BLaER1 (cell line): ENCODE measurements around the gene ZNF593OS.

Experiments used
- H3K27ac ChIP-seq: shearing (Covaris generic); formaldehyde crosslinking; 2 replicates; pipeline ENCODE4 v1.8.1; 2022
- H3K27me3 ChIP-seq: shearing (Covaris generic); formaldehyde crosslinking; 2 replicates; pipeline ENCODE4 v1.8.1; 2022
- H3K36me3 ChIP-seq: shearing (Covaris generic); formaldehyde crosslinking; 2 replicates; pipeline ENCODE4 v1.8.1; 2022
- H3K4me1 ChIP-seq: shearing (Covaris generic); formaldehyde crosslinking; 2 replicates; pipeline ENCODE4 v1.8.1; 2022
- H3K4me2 ChIP-seq: shearing (Covaris generic); formaldehyde crosslinking; 2 replicates; pipeline ENCODE4 v1.8.1; 2022
- H3K4me3 ChIP-seq: shearing (Covaris generic); formaldehyde crosslinking; 2 replicates; pipeline ENCODE4 v1.8.1; 2022
- H3K9ac ChIP-seq: shearing (Covaris generic); formaldehyde crosslinking; 2 replicates; pipeline ENCODE4 v1.8.1; 2022
- H3K9me3 ChIP-seq: shearing (Covaris generic); formaldehyde crosslinking; 2 replicates; pipeline ENCODE4 v1.8.1; 2022
- H4K20me1 ChIP-seq: shearing (Covaris generic); formaldehyde crosslinking; 2 replicates; pipeline ENCODE4 v1.8.1; 2022
- Cebpa-rat ChIP-seq: shearing (Covaris generic); IDR thresholded peaks from 2 replicates; pipeline ENCODE4 v1.8.1; 2022

Gene ZNF593OS

DNA sequence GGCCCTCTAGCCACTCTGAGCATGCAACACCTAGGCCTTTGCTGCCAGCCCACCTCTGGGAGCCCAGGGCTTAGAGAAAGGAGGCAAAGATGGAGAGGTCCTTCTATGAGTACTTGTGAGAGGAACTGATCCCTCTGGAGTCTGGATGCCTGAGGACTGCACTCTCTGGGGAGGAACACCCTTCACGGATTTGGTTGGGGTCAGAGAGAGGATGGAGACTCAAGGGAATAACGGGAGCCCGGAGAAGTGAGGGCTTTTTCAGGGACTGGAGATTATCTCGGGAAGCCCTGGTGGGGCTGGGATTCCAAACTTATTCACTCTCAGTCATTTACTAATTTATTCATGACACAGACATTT, 2.5 kb downstream of the ZNF593OS start:
- Histone ChIP-seq H3K4me1 (peaks cover 48% of the 10 kb centered on the region), H4K20me1 (no peaks in the 10 kb centered on the region), H3K9me3 (no peaks in the 10 kb centered on the region), H3K36me3 (peaks cover 14% of the 10 kb centered on the region), H3K27ac (peak overlapping the region; percentile 92; the same call in 1 of the 2 replicates), H3K9ac (peak overlapping the region; percentile 92; the same call in 1 of the 2 replicates), H3K27me3 (no peaks in the 10 kb centered on the region), H3K4me3 (peak overlapping the region; percentile 93; the same call in 1 of the 2 replicates), H3K4me2 (peak overlapping the region; percentile 90)
- TF ChIP-seq Cebpa-rat = no peak

DNA sequence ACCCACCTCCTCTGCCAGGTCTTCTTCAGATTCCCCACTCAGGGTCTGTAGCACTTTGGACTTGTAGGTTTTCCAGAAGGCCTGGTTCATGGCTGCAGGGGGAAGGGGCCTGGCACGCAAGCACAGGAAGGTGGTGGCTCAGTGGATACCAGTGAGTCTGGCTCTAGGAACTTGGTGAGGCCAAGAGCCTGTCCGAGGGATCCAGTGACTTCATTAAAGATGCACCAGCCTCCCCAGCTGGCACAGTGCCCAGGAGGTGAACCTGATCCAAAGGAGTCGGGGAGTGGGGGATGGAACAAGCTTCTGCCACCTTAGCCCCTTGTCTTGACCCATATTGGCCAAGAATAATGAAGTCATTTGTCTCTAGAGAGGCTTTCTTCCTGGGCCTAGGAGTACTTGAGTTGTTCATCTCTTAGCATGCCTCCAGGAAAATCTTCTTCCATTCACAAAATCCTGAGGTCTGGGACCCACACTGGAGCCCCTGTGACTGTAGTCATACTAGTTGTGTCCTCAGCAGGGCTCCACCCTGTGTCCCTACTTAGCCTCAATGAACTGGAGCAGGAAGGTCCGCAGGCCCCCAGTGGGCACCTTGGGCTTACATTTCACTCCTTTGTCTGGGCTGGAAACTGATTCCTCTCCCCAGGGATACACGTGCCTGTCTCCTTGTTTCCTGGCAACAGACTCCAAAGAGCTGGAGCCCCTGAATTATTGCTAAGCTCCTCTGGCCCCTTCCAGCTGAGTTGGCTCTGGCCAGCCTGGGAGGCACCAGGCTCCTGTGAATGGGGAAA, 3.0 kb downstream of the ZNF593OS start, which contains the start of gene C1orf232:
C1orf232 (minus strand) TSS at position 554 of the 788 bp plus-strand sequence; CDS start at position 90, 464 bp downstream.
- Histone ChIP-seq H3K27ac (peak within 1 kb of the TSS; percentile 92), H3K36me3 (peaks cover 14% of the 10 kb centered on the region), H3K27me3 (no peaks in the 10 kb centered on the region), H4K20me1 (no peaks in the 10 kb centered on the region), H3K4me1 (peaks cover 54% of the 10 kb centered on the region), H3K4me2 (peak within 1 kb of the TSS; percentile 90), H3K4me3 (peak within 1 kb of the TSS; percentile 93), H3K9me3 (no peaks in the 10 kb centered on the region), H3K9ac (peak within 1 kb of the TSS; percentile 92)
- TF ChIP-seq Cebpa-rat = no peak

DNA sequence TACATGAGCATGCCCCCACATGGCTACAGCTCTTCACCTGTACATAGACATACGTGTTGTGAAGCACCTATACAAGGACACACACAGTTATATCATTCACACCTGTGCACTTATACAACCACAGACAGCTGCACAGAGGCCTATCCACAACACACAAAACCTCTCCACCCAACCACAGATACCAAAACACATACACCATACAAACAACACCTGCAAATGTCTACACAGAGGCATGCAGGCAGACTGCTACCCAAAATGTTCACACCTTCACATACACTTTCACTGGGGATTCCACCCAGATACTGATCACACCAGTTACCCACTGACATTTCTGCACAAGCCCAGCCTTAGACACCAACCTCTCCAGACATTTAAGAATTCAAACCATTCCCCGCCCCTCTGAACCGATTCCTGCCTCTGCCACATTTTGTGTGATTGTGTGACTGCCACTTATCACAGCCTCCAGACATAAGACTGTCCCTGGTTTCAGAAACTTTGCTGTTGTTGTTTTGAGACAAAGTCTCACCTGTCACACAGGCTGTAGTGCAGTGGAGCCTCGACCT, 4.8 kb downstream of the ZNF593OS start:
- H3K9ac ChIP-seq = no peak overlapping the region
- H3K27me3 ChIP-seq = no peaks in the 10 kb centered on the region
- H3K4me1 ChIP-seq = peaks cover 68% of the 10 kb centered on the region
- no peak overlapping the region for H3K27ac ChIP-seq
- TF ChIP-seq Cebpa-rat = no peak
- peaks cover 11% of the 10 kb centered on the region for H3K36me3 ChIP-seq
- H4K20me1 ChIP-seq = no peaks in the 10 kb centered on the region
- no peak overlapping the region for H3K4me2 ChIP-seq
- H3K9me3 ChIP-seq = no peaks in the 10 kb centered on the region
- H3K4me3 ChIP-seq = no peak overlapping the region

DNA sequence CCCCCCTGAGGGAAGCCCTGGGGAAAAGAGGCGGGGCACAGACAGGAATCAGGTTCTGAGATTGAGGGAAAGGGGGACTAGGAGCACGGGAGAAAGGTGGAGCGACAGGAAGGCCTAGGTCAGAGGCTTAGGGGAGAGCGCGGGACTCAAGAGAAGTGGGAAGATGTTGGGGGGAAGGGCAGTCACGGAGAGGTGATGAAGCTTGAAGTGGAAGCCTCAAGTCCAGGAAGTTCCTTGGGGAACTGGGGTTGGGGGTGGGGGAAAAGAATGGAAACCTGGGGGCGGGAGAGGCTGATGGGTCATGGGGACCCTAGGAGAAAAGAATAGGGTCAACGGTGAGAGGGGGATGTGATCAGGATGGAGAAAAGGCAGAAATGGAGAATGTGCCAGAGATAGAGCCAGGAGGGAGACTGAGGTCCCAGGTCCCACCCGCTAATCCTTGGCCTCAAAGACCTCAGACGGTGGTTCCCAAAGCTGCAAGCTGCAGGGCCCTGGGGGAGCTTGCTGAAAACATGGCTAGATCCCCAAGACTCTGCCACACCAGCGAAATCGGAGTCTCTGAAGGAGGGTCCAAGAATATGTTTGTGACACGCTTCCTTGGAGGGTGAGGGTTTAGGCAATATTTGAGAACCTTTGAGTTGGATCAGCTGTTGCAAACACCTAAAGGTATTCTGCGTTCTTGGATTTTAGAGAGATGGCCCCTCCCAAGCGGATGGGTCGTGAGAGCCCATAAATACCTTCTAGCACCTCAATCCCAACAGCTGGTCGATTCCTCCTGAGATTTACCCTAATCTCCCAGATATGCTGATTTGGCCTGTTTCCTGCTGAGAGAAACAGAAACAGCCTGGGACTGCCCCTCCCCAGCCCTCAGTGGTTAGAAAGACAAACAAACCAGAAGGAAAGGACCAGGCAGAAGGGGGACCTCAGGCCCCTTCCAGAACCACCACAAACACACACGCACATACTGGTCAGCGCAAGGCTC, 6.5 kb downstream of the ZNF593OS start:
- 0 out of 2 replicates have a peak overlapping the region, but pooled peaks have one; percentile 66 for H3K9ac ChIP-seq
- H3K36me3 ChIP-seq = no peaks in the 10 kb centered on the region
- H3K9me3 ChIP-seq = no peaks in the 10 kb centered on the region
- no peak for TF ChIP-seq Cebpa-rat
- peaks cover 69% of the 10 kb centered on the region for H3K4me1 ChIP-seq
- H3K4me3 ChIP-seq = peak overlapping the region; percentile 64; the same call in 1 of the 2 replicates
- peak overlapping the region; percentile 90 for H3K4me2 ChIP-seq
- no peaks in the 10 kb centered on the region for H4K20me1 ChIP-seq
- H3K27ac ChIP-seq = peak overlapping the region; percentile 58
- H3K27me3 ChIP-seq = no peaks in the 10 kb centered on the region

DNA sequence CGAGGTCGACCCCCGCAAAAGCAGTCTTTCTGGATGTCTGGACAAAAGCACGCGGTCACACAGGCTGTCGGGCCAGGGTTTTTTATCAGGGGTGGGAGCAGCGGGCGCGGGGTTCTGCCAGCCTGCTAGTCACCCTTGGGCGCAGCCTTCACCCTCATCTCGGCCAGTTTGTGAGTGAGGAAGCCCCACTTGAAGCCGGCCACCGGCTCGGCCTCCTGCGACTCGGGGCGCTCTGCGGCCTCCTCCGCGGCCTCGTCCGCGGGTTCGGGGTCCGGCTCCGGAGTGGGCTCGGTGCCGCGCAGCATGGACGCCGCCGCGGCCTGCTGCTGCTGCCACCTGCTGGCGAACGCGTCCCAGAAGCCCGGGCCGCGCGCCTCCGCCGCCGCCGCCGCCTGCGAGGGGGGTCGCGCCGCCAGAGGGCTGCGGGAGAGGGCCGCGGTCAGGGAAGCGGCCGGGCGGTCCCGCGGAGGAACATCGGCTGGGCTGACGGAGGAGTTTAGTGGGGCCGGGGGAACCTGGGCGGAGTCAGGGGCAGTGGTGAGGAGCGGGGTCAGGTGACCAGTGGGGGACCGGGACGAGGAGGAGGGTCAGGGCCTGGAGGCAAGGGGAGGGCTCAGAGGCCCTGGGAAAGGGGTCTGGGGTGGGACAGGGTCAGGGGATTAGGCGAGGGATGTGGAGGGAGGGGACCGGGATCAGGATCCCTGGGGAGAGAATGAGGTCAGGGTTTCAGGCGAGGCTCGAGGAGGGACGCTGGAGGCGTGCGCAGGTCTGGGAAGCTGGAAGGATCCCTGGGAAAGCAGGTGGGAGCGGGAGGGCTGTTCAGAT, 7.4 kb downstream of the ZNF593OS start:
- peak overlapping the region; percentile 66 for H3K9ac ChIP-seq

DNA sequence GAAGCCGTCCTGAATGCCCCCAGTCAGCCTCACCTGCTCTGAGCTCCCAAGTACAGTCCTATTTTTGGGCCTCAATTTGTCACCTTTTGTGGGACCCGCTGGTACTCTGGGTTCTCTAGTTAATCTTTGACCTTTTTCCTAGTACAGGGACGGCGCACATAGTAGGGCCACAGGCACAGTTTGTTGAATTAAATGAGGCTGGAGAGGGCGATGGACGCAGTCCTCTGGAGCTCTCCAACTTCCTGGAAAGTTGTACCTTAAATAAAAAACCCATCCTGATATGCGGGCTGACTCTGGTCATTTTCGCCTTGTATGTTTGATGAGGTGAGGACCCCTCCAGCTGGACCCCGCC, 8.0 kb downstream of the ZNF593OS start:
- no peak for TF ChIP-seq Cebpa-rat
- H3K9ac ChIP-seq = peak overlapping the region; percentile 66; the same call in 1 of the 2 replicates
- no peaks in the 10 kb centered on the region for H4K20me1 ChIP-seq
- H3K4me2 ChIP-seq = peak overlapping the region; percentile 90
- H3K9me3 ChIP-seq = no peaks in the 10 kb centered on the region
- no peak overlapping the region for H3K27ac ChIP-seq
- H3K27me3 ChIP-seq = no peaks in the 10 kb centered on the region
- H3K4me3 ChIP-seq = peak overlapping the region; percentile 64
- H3K36me3 ChIP-seq = no peaks in the 10 kb centered on the region
- peaks cover 75% of the 10 kb centered on the region for H3K4me1 ChIP-seq

More for the DNA sequence above, 7.4 kb downstream of the ZNF593OS start:
- H3K9me3 ChIP-seq = no peaks in the 10 kb centered on the region
- H3K27ac ChIP-seq = peak overlapping the region; percentile 58
- H3K36me3 ChIP-seq = no peaks in the 10 kb centered on the region
- TF ChIP-seq Cebpa-rat = no peak
- no peaks in the 10 kb centered on the region for H3K27me3 ChIP-seq
- peak overlapping the region; percentile 64 for H3K4me3 ChIP-seq
- peaks cover 75% of the 10 kb centered on the region for H3K4me1 ChIP-seq
- peak overlapping the region; percentile 90 for H3K4me2 ChIP-seq
- H4K20me1 ChIP-seq = no peaks in the 10 kb centered on the region

DNA sequence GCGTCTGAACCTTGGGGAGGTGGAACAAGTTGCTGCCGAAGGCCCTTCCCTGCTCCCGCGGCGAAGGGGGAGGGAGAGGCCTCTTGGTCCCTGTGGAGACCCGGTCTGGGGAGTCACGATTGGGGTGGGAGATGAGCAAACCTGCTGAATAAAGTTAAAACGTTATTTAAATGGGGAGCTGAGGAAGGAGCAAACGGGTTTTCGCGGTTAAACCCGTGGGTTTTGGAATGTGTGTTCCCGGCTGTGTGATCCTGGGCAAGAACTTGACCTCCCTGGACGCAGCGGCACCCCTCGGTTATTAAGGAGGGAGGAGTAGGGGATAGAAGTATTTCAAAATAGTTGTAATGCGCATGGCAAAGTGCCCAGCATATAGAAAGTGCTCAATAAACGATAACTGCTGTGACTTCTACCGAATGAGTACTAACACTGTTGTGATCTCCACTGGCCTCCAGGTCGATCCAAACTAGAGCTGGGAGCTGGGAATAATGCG, 9.4 kb downstream of the ZNF593OS start:
- Histone ChIP-seq H4K20me1 (no peaks in the 10 kb centered on the region), H3K4me3 (peak overlapping the region; percentile 69), H3K4me2 (peak overlapping the region; percentile 100), H3K4me1 (peaks cover 86% of the 10 kb centered on the region), H3K9me3 (no peaks in the 10 kb centered on the region), H3K27me3 (no peaks in the 10 kb centered on the region), H3K9ac (peak overlapping the region; percentile 86), H3K27ac (peak overlapping the region; percentile 88), H3K36me3 (no peaks in the 10 kb centered on the region)
- TF ChIP-seq Cebpa-rat = no peak

DNA sequence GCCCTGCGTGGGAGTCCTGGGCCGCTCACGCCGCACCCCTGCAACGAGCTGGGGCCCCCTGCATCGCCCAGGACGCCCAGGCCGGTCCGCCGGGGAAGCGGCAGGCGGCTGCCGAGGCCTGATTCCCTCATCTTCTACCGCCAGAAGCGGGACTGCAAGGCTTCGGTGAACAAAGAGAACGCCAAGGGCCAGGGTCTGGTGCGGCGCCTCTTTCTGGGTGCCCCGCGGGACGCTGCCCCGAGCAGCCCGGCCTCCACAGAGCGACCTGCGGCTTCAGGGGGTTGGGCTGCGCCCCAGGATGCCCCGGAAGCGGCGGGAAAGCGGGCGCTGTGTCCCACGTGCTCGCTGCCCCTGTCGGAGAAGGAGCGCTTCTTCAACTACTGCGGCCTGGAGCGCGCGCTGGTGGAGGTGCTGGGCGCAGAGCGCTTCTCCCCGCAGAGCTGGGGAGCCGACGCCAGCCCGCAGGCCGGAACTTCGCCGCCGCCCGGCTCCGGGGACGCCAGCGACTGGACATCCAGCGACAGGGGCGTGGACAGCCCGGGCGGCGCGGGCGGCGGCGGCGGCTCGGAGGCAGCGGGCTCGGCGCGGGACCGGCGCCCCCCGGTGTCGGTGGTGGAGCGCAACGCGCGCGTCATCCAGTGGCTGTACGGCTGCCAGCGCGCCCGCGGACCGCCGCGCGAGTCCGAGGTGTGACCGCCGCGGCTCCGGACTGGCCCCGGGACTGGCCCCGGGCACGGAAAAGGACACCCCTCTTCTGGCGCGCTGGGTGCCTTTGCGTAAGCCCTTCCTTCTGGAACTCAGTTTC, 10.0 kb downstream of the ZNF593OS start:
- Histone ChIP-seq H3K36me3 (no peaks in the 10 kb centered on the region), H3K4me2 (peak overlapping the region; percentile 100), H3K9ac (peak overlapping the region; percentile 86), H3K4me3 (peak overlapping the region; percentile 69), H3K4me1 (peaks cover 92% of the 10 kb centered on the region), H3K27me3 (no peaks in the 10 kb centered on the region), H3K9me3 (no peaks in the 10 kb centered on the region), H3K27ac (peak overlapping the region; percentile 88), H4K20me1 (no peaks in the 10 kb centered on the region)
- no peak for TF ChIP-seq Cebpa-rat
